ENCODE measurements around the gene DYNLT3. TPM values are rescaled to one million over a fixed set of nuclear protein-coding genes. Genes with fewer than 3 reads are reported as not detected.

The DYNLT3 gene
- polyA plus RNA-seq, 2 of the 4 experiments (the other 2 are of a cell fraction): 26.8 to 27.3 TPM

- no peak for TF ChIP-seq EP300 (IDR thresholded peaks at IDR 0.05)
- no peak for TF ChIP-seq CTCF (IDR thresholded peaks at IDR 0.05)
- TF ChIP-seq ESRRA (IDR thresholded peaks at IDR 0.05; ENCODE audit: borderline replicate concordance, low read length): no peak
- TF ChIP-seq MYC (IDR thresholded peaks at IDR 0.05; ENCODE audit: borderline replicate concordance, low read length): no peak
- TF ChIP-seq PBX3 (IDR thresholded peaks at IDR 0.05): no peak
Measured at GRCh38 chrX:37799936-37800335, 47.4 kb downstream of the DYNLT3 start (continued).

- FAIRE-seq: no peak
- Histone ChIP-seq H3K4me3 (no peak overlapping the region), H3K4me1 (no peaks in the 10 kb centered on the region), H3K4me2 (no peak overlapping the region), H3K27ac (no peak overlapping the region), H3K9me3 (no peaks in the 10 kb centered on the region)
- no peak for ATAC-seq
- TF ChIP-seq USF2 (IDR thresholded peaks at IDR 0.05) (no peak), JUN (IDR thresholded peaks at IDR 0.05) (no peak), HMGXB4 (CRISPR knock-in tag; IDR thresholded peaks at IDR 0.05; ENCODE audit: borderline replicate concordance) (no peak), RNF2 (IDR thresholded peaks at IDR 0.05; ENCODE audit: borderline replicate concordance, low read depth) (no peak), HDAC2 (IDR thresholded peaks at IDR 0.05) (no peak), NFE2L2 (conservative IDR thresholded peaks at IDR 0.05; ENCODE audit: low read length) (no peak), CBX8 (IDR thresholded peaks at IDR 0.05) (no peak), ATOH8 (CRISPR knock-in tag; IDR thresholded peaks at IDR 0.05; ENCODE audit: low read depth) (no peak), KDM1A (IDR thresholded peaks at IDR 0.05; ENCODE audit: low read depth) (no peak), NPAS2 (CRISPR knock-in tag; IDR thresholded peaks at IDR 0.05; ENCODE audit: borderline replicate concordance) (no peak), EP300 (IDR thresholded peaks at IDR 0.05) (no peak), JUNB (IDR thresholded peaks at IDR 0.05) (no peak), HEYL (CRISPR knock-in tag; IDR thresholded peaks at IDR 0.05) (no peak), FOXS1 (CRISPR knock-in tag; IDR thresholded peaks at IDR 0.05) (no peak), RAD21 (conservative IDR thresholded peaks at IDR 0.05 in 1 of 2, IDR thresholded peaks at IDR 0.05 in 1 of 2) (no peak), TP53 (CRISPR knock-in tag; IDR thresholded peaks at IDR 0.05) (no peak)
- DNase-seq (ENCODE audit: low read depth in 1 of 2, low spot score in 1 of 2): no peak
- POLR2A ChIA-PET: no interaction called here
- CTCF ChIA-PET: interaction anchor here (1.1 kb wide), 1 partner anchor 29 kb away, joined by 3 read pairs; no protein-coding TSS in a partner anchor
Measured at GRCh38 chrX:37796805-37797204, 50.6 kb downstream of the DYNLT3 start.

GRCh38 chrX:37796310-37796709 is 51.1 kb downstream of the DYNLT3 start:
- no peak for ATAC-seq
- FAIRE-seq: peak; percentile 72
- CTCF ChIA-PET: interaction anchor here (1.1 kb wide), 1 partner anchor 29 kb away, joined by 3 read pairs; no protein-coding TSS in a partner anchor
- TF ChIP-seq HDAC2 (IDR thresholded peaks at IDR 0.05) (no peak), HEYL (CRISPR knock-in tag; IDR thresholded peaks at IDR 0.05) (no peak), CEBPB (IDR thresholded peaks at IDR 0.05) (no peak), NPAS2 (CRISPR knock-in tag; IDR thresholded peaks at IDR 0.05; ENCODE audit: borderline replicate concordance) (no peak), RFX5 (IDR thresholded peaks at IDR 0.05) (no peak), CBX8 (IDR thresholded peaks at IDR 0.05) (no peak), PHF8 (IDR thresholded peaks at IDR 0.05; ENCODE audit: borderline replicate concordance, low read depth) (no peak), ELK1 (IDR thresholded peaks at IDR 0.05; ENCODE audit: low read depth, low read length) (no peak), E2F6 (IDR thresholded peaks at IDR 0.05; ENCODE audit: borderline replicate concordance, low read depth) (no peak), ESRRA (IDR thresholded peaks at IDR 0.05; ENCODE audit: borderline replicate concordance, low read length) (no peak), CBX2 (IDR thresholded peaks at IDR 0.05; ENCODE audit: borderline replicate concordance, low read depth) (no peak), ZSCAN20 (CRISPR knock-in tag; IDR thresholded peaks at IDR 0.05) (no peak), MAZ (IDR thresholded peaks at IDR 0.05; ENCODE audit: borderline replicate concordance, low read depth, low read length) (no peak)

More at GRCh38 chrX:37796310-37796709, 51.1 kb downstream of the DYNLT3 start:
- Histone ChIP-seq H3K4me2 (no peak overlapping the region), H3K9me3 (no peaks in the 10 kb centered on the region), H3K4me1 (no peaks in the 10 kb centered on the region), H3K4me3 (no peak overlapping the region), H3K27ac (no peak overlapping the region)
- POLR2A ChIA-PET: no interaction called here
- no peak for DNase-seq (ENCODE audit: low read depth in 1 of 2, low spot score in 1 of 2)
